ENCODE measurements around the gene UTS2B. TPM values are rescaled to one million over a fixed set of nuclear protein-coding genes. Genes with fewer than 3 reads are reported as not detected.

UTS2B gene
- total RNA-seq, 1 experiment from 2014 or later = 4.7 TPM

GRCh38 chr3:191331388-191331787, 1.1 kb upstream of the UTS2B start:
- ChIA-PET CTCF (no interaction called here), POLR2A (ENCODE audit: low non-redundant PET) (no interaction called here)
- peak overlapping the region; percentile 93 for H3K27ac ChIP-seq (ENCODE audit: low read depth, low read length, poor library complexity, severe bottlenecking)
- no TSS peak for BruUV-seq (replicated peaks)
- H3K9me3 ChIP-seq (ENCODE audit: low read depth, low read length, poor library complexity, severe bottlenecking) = no peaks in the 10 kb centered on the region
- H3K27me3 ChIP-seq (replicated peaks; ENCODE audit: insufficient read depth, low read depth, low read length, poor library complexity) = no peaks in the 10 kb centered on the region
- peaks cover 47% of the 10 kb centered on the region for H3K4me1 ChIP-seq (ENCODE audit: insufficient read depth, low read length, poor library complexity, severe bottlenecking)
- intact Hi-C loops (cut with micrococcal nuclease; ENCODE audit: unreplicated experiment) = loop anchor here (5.0 kb wide), 1 partner anchor 51 kb away; no protein-coding TSS in a partner anchor
- H3K4me3 ChIP-seq (ENCODE audit: low read depth, low read length, poor library complexity, severe bottlenecking) = peak overlapping the region; percentile 93
- TF ChIP-seq EZH2 (IDR thresholded peaks at IDR 0.05; ENCODE audit: borderline replicate concordance, low read depth, low read length, poor library complexity, severe bottlenecking) (no peak), CTCF (conservative IDR thresholded peaks at IDR 0.05; ENCODE audit: low read depth, low read length) (no peak)
- DNase-seq (ENCODE audit: low spot score) = no peak
- H3K36me3 ChIP-seq (ENCODE audit: insufficient read depth, low read length, poor library complexity, severe bottlenecking) = no peaks in the 10 kb centered on the region

GRCh38 chr3:191330530-191331048, 263 bp upstream of the UTS2B start:
- H3K4me3 ChIP-seq (ENCODE audit: low read depth, low read length, poor library complexity, severe bottlenecking) = peak overlapping the region; percentile 93
- H3K4me1 ChIP-seq (ENCODE audit: insufficient read depth, low read length, poor library complexity, severe bottlenecking) = peaks cover 41% of the 10 kb centered on the region
- no peaks in the 10 kb centered on the region for H3K27me3 ChIP-seq (replicated peaks; ENCODE audit: insufficient read depth, low read depth, low read length, poor library complexity)
- TF ChIP-seq EZH2 (IDR thresholded peaks at IDR 0.05; ENCODE audit: borderline replicate concordance, low read depth, low read length, poor library complexity, severe bottlenecking) (no peak), CTCF (conservative IDR thresholded peaks at IDR 0.05; ENCODE audit: low read depth, low read length) (no peak)
- intact Hi-C loops (cut with micrococcal nuclease; ENCODE audit: unreplicated experiment) = loop anchor here (5.0 kb wide), 1 partner anchor 52 kb away; no protein-coding TSS in a partner anchor
- peak; percentile 36 for DNase-seq (ENCODE audit: low spot score)
- BruUV-seq (replicated peaks) = TSS peak; percentile 28
- no peaks in the 10 kb centered on the region for H3K36me3 ChIP-seq (ENCODE audit: insufficient read depth, low read length, poor library complexity, severe bottlenecking)
- CTCF ChIA-PET = no interaction called here
- no peaks in the 10 kb centered on the region for H3K9me3 ChIP-seq (ENCODE audit: low read depth, low read length, poor library complexity, severe bottlenecking)
- POLR2A ChIA-PET (ENCODE audit: low non-redundant PET) = interaction anchor here (0.6 kb wide), 2 partner anchors 37 to 111 kb away, joined by 3 to 4 read pairs; no protein-coding TSS in a partner anchor
- peak overlapping the region; percentile 93 for H3K27ac ChIP-seq (ENCODE audit: low read depth, low read length, poor library complexity, severe bottlenecking)

DNA sequence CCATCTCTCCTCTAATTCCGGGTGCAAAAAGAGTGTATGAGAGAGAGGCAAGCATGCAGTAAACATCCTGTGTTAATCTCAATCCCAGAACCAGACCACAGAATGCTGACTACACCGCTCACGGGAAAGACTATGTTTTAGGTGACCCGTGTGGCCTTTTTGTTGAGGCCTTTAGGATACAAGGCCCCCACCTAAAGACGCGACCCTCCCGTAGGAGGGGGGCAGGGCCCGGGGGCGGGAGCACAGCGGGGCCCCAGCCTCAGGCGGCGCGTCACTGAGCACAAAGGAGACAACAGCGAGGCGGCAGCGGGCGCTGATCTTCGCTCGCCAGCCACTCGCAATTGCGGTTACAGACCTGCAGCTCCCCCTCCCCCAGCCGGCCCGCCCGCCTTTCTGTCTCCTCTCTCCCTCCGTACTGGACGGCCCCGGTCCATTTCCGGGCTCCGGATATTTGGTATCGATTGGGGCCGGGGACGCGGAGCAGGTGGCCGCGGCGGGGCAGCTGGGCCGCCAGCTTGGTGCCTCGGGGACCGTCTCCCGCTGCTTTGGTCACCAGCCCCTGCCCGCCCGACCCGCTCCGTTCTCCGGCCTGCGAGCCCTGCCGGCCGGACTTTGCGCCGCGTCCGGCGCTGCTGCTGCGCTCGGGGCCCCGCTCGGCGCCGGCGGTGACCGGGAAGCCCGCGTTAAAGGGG, 1.2 kb downstream of the UTS2B start, which contains the start of gene CCDC50:
CCDC50 (plus strand) TSS at position 433 of the 692 bp plus-strand sequence. CDS start 281 bp downstream, outside the sequence.
- no peaks in the 10 kb centered on the region for H3K9me3 ChIP-seq (ENCODE audit: low read depth, low read length, poor library complexity, severe bottlenecking)
- peaks cover 27% of the 10 kb centered on the region for H3K4me1 ChIP-seq (ENCODE audit: insufficient read depth, low read length, poor library complexity, severe bottlenecking)
- POLR2A ChIA-PET (ENCODE audit: low non-redundant PET) = interaction anchor here (0.7 kb wide), 1 partner anchor 62 kb away, joined by 5 read pairs; no protein-coding TSS in a partner anchor
- TF ChIP-seq EZH2 (IDR thresholded peaks at IDR 0.05; ENCODE audit: borderline replicate concordance, low read depth, low read length, poor library complexity, severe bottlenecking) (no peak), CTCF (conservative IDR thresholded peaks at IDR 0.05; ENCODE audit: low read depth, low read length) (no peak)
- CTCF ChIA-PET = no interaction called here
- DNase-seq (ENCODE audit: low spot score) = peak; percentile 76
- no peaks in the 10 kb centered on the region for H3K36me3 ChIP-seq (ENCODE audit: insufficient read depth, low read length, poor library complexity, severe bottlenecking)
- intact Hi-C loops (cut with micrococcal nuclease; ENCODE audit: unreplicated experiment) = no loop called here
- H3K4me3 ChIP-seq (ENCODE audit: low read depth, low read length, poor library complexity, severe bottlenecking) = peak within 1 kb of the TSS; percentile 93
- peak within 1 kb of the TSS; percentile 93 for H3K27ac ChIP-seq (ENCODE audit: low read depth, low read length, poor library complexity, severe bottlenecking)
- no TSS peak for BruUV-seq (replicated peaks)
- H3K27me3 ChIP-seq (replicated peaks; ENCODE audit: insufficient read depth, low read depth, low read length, poor library complexity) = no peaks in the 10 kb centered on the region

All from A673 (cell line).